Heart left ventricle (tissue), 16 donors: Measurements from ENCODE around the gene FBXL17. TPM values are rescaled to one million over a fixed set of nuclear protein-coding genes. Genes with fewer than 3 reads are reported as not detected.
A peak's percentile ranks its signal among the peaks of the same experiment; 100 is the strongest.
"Not testable (repeated sequence)": the region's sequence is repeated elsewhere in the genome, so short reads cannot be mapped to it uniquely, and the experiment has no call there.

Experiments
- ATAC-seq, 4 donors: fragments of 200-7000 bp; cut with Tn5 transposase; one replicate each; pipeline ENCODE4 v1.9.1; 2020 to 2022; ENCODE audit warnings: moderate library complexity in 4 of 4, mild to moderate bottlenecking in 3 of 4, moderate number of reproducible peaks in 1 of 4
- DNase-seq, 5 donors: peaks; one replicate each; pipeline ENCODE4 v3.0.0-alpha.2; 2020
- H3K27ac ChIP-seq, 12 donors: fragments of 200-600 bp; sonication (generic) in 4 of 12; one replicate each; pipeline versions ENCODE4 v1.5.0 to v1.8.0; 2016 to 2022; ENCODE audit warnings: mild to moderate bottlenecking in 2 of 12
- H3K27me3 ChIP-seq, 9 donors: fragments of 200-600 bp; sonication (generic) in 2 of 9; one replicate each; pipeline versions ENCODE4 v1.5.1 to v1.8.0; 2016 to 2022; ENCODE audit warnings: mild to moderate bottlenecking in 3 of 9
- H3K36me3 ChIP-seq, 9 donors: fragments of 200-600 bp; sonication (generic) in 2 of 9; one replicate each; pipeline versions ENCODE4 v1.5.0 to v1.8.0; 2018 to 2022; ENCODE audit warnings: mild to moderate bottlenecking in 2 of 9
- H3K4me1 ChIP-seq, 12 donors: fragments of 200-600 bp; sonication (generic) in 4 of 12; one replicate each; pipeline versions ENCODE4 v1.5.0 to v1.8.0; 2016 to 2022; ENCODE audit warnings: mild to moderate bottlenecking in 3 of 12
- H3K4me3 ChIP-seq, 12 donors: fragments of 200-600 bp; sonication (generic) in 4 of 12; one replicate each; pipeline versions ENCODE4 v1.5.0 to v1.8.0; 2017 to 2022; ENCODE audit warnings: mild to moderate bottlenecking in 9 of 12, moderate library complexity in 4 of 12
- H3K9me3 ChIP-seq, 12 donors: fragments of 200-600 bp; sonication (generic) in 4 of 12; one replicate each; pipeline versions ENCODE4 v1.5.0 to v1.8.0; 2016 to 2022; ENCODE audit warnings: mild to moderate bottlenecking in 1 of 12
- POLR2A ChIP-seq, 2 donors: fragments of 450-650 bp; IDR thresholded peaks; one replicate each; pipeline ENCODE4 v1.6.1; 2017; ENCODE audit warnings: antibody characterized with exemption in 2 of 2, mild to moderate bottlenecking in 2 of 2, moderate library complexity in 2 of 2
- WGBS, 4 donors: extraction: QIAGEN DNeasy Blood & Tissue Kit in 2 of 4; methylation state at CpG; one replicate each; pipeline versions ENCODE4 v1.1.5 to v1.1.7; 2013 to 2018; 5-methylcytosine and 5-hydroxymethylcytosine counted together
- intact Hi-C, 10 donors: fragments of 100-400 bp; cut with DNase I; formaldehyde crosslinking; loops; one replicate each; pipeline versions ENCODE4 v1.11.1 to v1.14.2; 2022
- polyA plus RNA-seq, 2 donors: library from polyadenylated mRNA; stranded (reverse); fragments of 200-250 nt; gene quantifications; one replicate each; pipeline ENCODE4 v1.2.3, GENCODE V29; 2013
- total RNA-seq, 9 donors: library from RNA; depleted of rRNA in 2 of 9; stranded (reverse); fragments of >200 nt in 2 of 9; fragmentation: NEBNext Ultra II Directional in 3 of 9; extraction: Animal tissue kit (Norgen Biotek cat#: 25700) in 3 of 9; gene quantifications; one replicate each; pipeline versions ENCODE4 v1.1.0 to v1.2.4, GENCODE V29; 2016 to 2023
- TF ChIP-seq, protein P1 (sequence below), 12 donors: fragments of 200-600 bp; sonication (generic) in 4 of 12; IDR thresholded peaks; one replicate each; pipeline versions ENCODE4 v1.5.0 to v1.8.0; 2018 to 2022; ENCODE audit warnings: antibody characterized with exemption in 12 of 12, mild to moderate bottlenecking in 5 of 12
- donor health status: ischemic (EF 13 %, LVEDD 7.1; RV severe dilation, severe dysfunction).
- donor health status: healthy with polysubstance abuse.
- donor health status: DM: no; HTN: yes; CAD: no.
- donor health status: DM: no; HTN: no; CAD: no.
- donor health status: ischemic (EF 25% LVEDD 6.9; RV normal size, moderate dysfunction).
- donor health status: ischemic (EF 25% LVEDD 5.7; RV mildly dilated, moderate dysfunction).
- donor health status: healthy.
- donor health status: DM: yes; HTN: yes; CAD: no.
- donor health status: ischemic (EF 35%, LVEDD 5.7; RV mildly dilated, moderate dysfunction).
- donor health status: nonischemic (EF 11% LVEDD 7.7; RV severe dilation, severe dysfunction).
- donor health status: DM: yes; HTN: yes; CAD: no.
- donor health status: PGD.
- donor health status: ischemic (EF 29% LVEDD 5.4; RV normal size, mild dysfunction).
- donor health status: nonischemic (EF 23%, LVEDD 6.1; RV moderate dilation, normal function).

The FBXL17 gene
- total and polyA plus RNA-seq, 11 donors: 10.2 to 39.4 (median 33.1) TPM

DNA sequence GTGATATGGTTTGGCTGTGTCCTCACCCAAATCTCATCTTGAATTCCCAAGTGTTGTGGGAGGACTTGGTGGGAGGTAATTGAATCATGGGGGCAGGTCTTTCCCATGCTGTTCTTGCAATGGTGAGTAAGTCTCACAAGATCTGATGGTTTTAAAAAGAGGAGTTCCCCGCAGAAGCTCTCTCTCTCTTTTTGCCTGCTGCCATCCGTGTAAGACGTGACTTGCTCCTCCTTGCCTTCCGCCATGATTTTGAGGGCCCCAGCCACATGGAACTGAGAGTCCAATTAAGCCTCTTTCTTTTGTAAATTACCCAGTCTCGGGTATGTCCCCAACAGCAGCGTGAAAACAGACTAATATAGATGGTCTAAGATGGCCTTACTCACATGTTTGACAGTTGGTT lies 210.1 kb downstream of the FBXL17 start:
- H3K36me3 ChIP-seq: no peaks in the 10 kb centered on the region
- H3K4me3 ChIP-seq: no peak overlapping the region
- intact Hi-C loops: no loop called here
- no peak overlapping the region for H3K27ac ChIP-seq
- no peaks in the 10 kb centered on the region for H3K27me3 ChIP-seq
- no peaks in the 10 kb centered on the region for H3K9me3 ChIP-seq
- DNase-seq (no peak), ATAC-seq (no peak)
- 97 to 99% (median 97%) methylated on average over 6 of the region's 6 CpGs for WGBS, 4 donors
- TF ChIP-seq POLR2A (IDR thresholded peaks at IDR 0.05): no peak
- TF ChIP-seq, protein P1, sequence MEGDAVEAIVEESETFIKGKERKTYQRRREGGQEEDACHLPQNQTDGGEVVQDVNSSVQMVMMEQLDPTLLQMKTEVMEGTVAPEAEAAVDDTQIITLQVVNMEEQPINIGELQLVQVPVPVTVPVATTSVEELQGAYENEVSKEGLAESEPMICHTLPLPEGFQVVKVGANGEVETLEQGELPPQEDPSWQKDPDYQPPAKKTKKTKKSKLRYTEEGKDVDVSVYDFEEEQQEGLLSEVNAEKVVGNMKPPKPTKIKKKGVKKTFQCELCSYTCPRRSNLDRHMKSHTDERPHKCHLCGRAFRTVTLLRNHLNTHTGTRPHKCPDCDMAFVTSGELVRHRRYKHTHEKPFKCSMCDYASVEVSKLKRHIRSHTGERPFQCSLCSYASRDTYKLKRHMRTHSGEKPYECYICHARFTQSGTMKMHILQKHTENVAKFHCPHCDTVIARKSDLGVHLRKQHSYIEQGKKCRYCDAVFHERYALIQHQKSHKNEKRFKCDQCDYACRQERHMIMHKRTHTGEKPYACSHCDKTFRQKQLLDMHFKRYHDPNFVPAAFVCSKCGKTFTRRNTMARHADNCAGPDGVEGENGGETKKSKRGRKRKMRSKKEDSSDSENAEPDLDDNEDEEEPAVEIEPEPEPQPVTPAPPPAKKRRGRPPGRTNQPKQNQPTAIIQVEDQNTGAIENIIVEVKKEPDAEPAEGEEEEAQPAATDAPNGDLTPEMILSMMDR (IDR thresholded peaks at IDR 0.05): no peak
- H3K4me1 ChIP-seq: no peaks in the 10 kb centered on the region

DNA sequence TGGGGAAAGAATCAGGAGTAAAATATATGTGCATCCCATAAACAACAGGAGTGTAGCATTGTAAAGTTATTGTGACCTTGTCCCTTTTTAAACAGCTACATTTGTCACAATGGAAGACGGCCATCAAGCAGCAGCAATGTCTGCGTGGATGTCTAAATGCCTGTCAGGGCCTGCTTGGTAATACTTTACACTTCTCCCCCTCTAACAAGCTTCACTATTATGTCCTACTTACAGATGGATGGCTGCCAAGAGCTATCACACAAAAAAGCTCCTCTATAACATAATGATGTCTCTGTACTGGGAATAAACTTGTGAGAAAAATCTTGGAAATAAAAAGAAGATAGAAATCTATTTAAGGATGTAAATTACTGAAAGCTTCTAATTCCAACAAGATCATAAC lies 213.0 kb downstream of the FBXL17 start:
- DNase-seq (no peak), ATAC-seq (peak in 2 of 4 donors; percentile 9 to 29)
- Histone ChIP-seq H3K4me1 (no peaks in the 10 kb centered on the region), H3K27me3 (no peaks in the 10 kb centered on the region), H3K27ac (no peak overlapping the region), H3K4me3 (no peak overlapping the region), H3K36me3 (no peaks in the 10 kb centered on the region), H3K9me3 (no peaks in the 10 kb centered on the region)
- intact Hi-C loops: no loop called here
- no peak for TF ChIP-seq POLR2A (IDR thresholded peaks at IDR 0.05)
- TF ChIP-seq, protein P1 (IDR thresholded peaks at IDR 0.05): no peak
- WGBS, 4 donors: 33 to 45% (median 40%) methylated on average over 2 of the region's 2 CpGs

DNA sequence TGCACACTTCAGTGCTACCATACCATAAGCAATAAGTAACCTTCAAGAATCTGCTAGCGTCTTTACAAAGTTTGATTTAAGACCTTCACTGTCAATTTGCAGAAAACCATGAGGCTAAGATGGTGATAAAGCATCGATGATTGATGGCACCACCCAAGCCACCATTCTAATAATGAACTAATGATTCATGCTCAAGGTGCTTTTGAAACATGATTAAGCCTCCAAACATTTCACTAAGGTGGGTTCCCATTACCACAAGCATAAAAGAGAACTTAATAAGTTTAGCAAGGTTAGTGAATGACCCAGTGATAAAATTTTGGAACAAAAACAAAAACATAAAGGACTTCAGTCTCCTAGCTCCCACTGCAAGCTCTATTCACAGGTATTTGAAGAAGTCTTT lies 214.7 kb downstream of the FBXL17 start:
- Histone ChIP-seq H3K27ac (no peak overlapping the region), H3K36me3 (no peaks in the 10 kb centered on the region), H3K4me3 (no peak overlapping the region), H3K27me3 (no peaks in the 10 kb centered on the region), H3K9me3 (no peaks in the 10 kb centered on the region), H3K4me1 (peaks cover 0 to 4% (median 0%) of the 10 kb centered on the region in 12 donors)
- intact Hi-C loops: no loop called here
- ATAC-seq (no peak), DNase-seq (no peak)
- WGBS, 4 donors: 95 to 98% (median 97%) methylated on average over 2 of the region's 2 CpGs
- TF ChIP-seq POLR2A (IDR thresholded peaks at IDR 0.05): no peak
- TF ChIP-seq, protein P1 (IDR thresholded peaks at IDR 0.05): no peak

DNA sequence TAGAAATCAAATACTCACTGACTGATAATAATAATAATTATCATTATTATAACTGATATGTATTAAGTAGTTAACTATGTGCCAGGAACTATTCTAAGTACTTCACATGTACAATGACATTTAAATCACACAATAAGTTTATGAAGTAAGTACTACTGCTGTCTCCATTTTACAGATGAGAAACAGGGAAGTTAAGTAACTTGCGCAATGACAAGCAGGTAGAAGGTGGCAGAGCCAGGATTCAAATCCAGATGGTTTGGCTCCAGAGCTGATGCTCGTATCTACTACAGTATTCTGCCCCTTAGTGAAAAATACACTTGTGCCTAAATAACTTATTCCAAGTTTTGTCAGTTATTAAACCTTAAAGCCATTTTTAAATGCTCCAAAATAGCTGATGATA lies 217.3 kb downstream of the FBXL17 start:
- H3K27me3 ChIP-seq: no peaks in the 10 kb centered on the region
- H3K4me3 ChIP-seq: no peak overlapping the region
- TF ChIP-seq, protein P1 (IDR thresholded peaks at IDR 0.05): no peak
- no peak for TF ChIP-seq POLR2A (IDR thresholded peaks at IDR 0.05)
- DNase-seq (no peak), ATAC-seq (no peak)
- H3K27ac ChIP-seq: no peak overlapping the region
- H3K4me1 ChIP-seq: peaks cover 0 to 4% (median 0%) of the 10 kb centered on the region in 12 donors
- no peaks in the 10 kb centered on the region for H3K36me3 ChIP-seq
- WGBS, 4 donors: 95 to 100% (median 97%) methylated on average over 2 of the region's 2 CpGs
- intact Hi-C loops: no loop called here
- no peaks in the 10 kb centered on the region for H3K9me3 ChIP-seq

DNA sequence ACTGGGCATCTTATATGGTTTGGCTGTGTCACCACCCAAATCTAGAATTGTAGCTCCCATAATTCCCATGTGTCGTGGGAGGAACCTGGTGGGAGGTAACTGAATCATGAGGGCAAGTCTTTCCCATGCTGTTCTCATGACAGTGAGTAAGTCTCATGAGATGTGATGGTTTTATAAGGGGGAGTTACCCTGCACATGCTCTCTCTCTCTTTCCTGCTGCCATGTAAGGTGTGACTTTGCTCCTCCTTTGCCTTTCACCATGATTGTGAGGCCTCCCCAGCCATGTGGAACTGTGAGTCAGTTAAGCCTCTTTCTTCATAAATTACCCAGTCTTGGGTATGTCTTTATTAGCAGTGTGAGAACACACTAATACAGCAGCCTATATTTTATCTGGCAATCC lies 229.0 kb downstream of the FBXL17 start:
- H3K27me3 ChIP-seq, ATAC-seq, H3K4me3 ChIP-seq, H3K9me3 ChIP-seq, H3K4me1 ChIP-seq, DNase-seq, intact Hi-C loops, H3K27ac ChIP-seq, H3K36me3 ChIP-seq: not testable (repeated sequence)
- 91 to 100% (median 97%) methylated on average over 1 of the region's 1 CpG for WGBS, 4 donors
